Measurements from ENCODE around the gene PPP3CA.
"Not testable (repeated sequence)": the region's sequence is repeated elsewhere in the genome, so short reads cannot be mapped to it uniquely, and the experiment has no call there.

PPP3CA gene

GRCh38 chr4:101187841-101188240 is 159.5 kb downstream of the PPP3CA start:
- no peak for DNase-seq (ENCODE audit: low read depth, low spot score)
- H3K27ac ChIP-seq, result no peak overlapping the region

GRCh38 chr4:101186567-101187184 is 160.7 kb downstream of the PPP3CA start:
- DNase-seq (ENCODE audit: low read depth, low spot score), result no peak

GRCh38 chr4:101184668-101185067 is 162.7 kb downstream of the PPP3CA start:
- peak overlapping the region; percentile 76 for H3K27ac ChIP-seq
- no peak for DNase-seq (ENCODE audit: low read depth, low spot score)

More at GRCh38 chr4:101186567-101187184, 160.7 kb downstream of the PPP3CA start:
- no peak overlapping the region for H3K27ac ChIP-seq

- peak; percentile 40 for DNase-seq (ENCODE audit: low read depth, low spot score)
- peak overlapping the region; percentile 76 for H3K27ac ChIP-seq
Observed at GRCh38 chr4:101183666-101184373, 163.5 kb downstream of the PPP3CA start.

GRCh38 chr4:101183221-101183620 is 164.1 kb downstream of the PPP3CA start:
- peak overlapping the region; percentile 76 for H3K27ac ChIP-seq
- no peak for DNase-seq (ENCODE audit: low read depth, low spot score)

GRCh38 chr4:101182688-101183087 is 164.6 kb downstream of the PPP3CA start:
- peak overlapping the region; percentile 76 for H3K27ac ChIP-seq
- DNase-seq (ENCODE audit: low read depth, low spot score), result not testable (repeated sequence)

GRCh38 chr4:101178731-101179130 is 168.6 kb downstream of the PPP3CA start:
- DNase-seq (ENCODE audit: low read depth, low spot score), result no peak

GRCh38 chr4:101177154-101177553 is 170.2 kb downstream of the PPP3CA start:
- DNase-seq (ENCODE audit: low read depth, low spot score), result no peak
- no peak overlapping the region for H3K27ac ChIP-seq

More at GRCh38 chr4:101178731-101179130, 168.6 kb downstream of the PPP3CA start:
- H3K27ac ChIP-seq, result no peak overlapping the region

- no peak overlapping the region for H3K27ac ChIP-seq
- no peak for DNase-seq (ENCODE audit: low read depth, low spot score)
Observed at GRCh38 chr4:101175896-101176676, 171.2 kb downstream of the PPP3CA start.

- no peak for DNase-seq (ENCODE audit: low read depth, low spot score)
- no peak overlapping the region for H3K27ac ChIP-seq
Observed at GRCh38 chr4:101174679-101175345, 172.5 kb downstream of the PPP3CA start.

- no peak overlapping the region for H3K27ac ChIP-seq
- DNase-seq (ENCODE audit: low read depth, low spot score), result no peak
Observed at GRCh38 chr4:101172369-101172768, 175.0 kb downstream of the PPP3CA start.

GRCh38 chr4:101171747-101172146 is 175.6 kb downstream of the PPP3CA start:
- H3K27ac ChIP-seq, result no peak overlapping the region
- DNase-seq (ENCODE audit: low read depth, low spot score), result no peak

GRCh38 chr4:101169044-101170014 is 178.0 kb downstream of the PPP3CA start:
- H3K27ac ChIP-seq, result no peak overlapping the region
- peak; percentile 24 for DNase-seq (ENCODE audit: low read depth, low spot score)

GRCh38 chr4:101163936-101164335 is 183.4 kb downstream of the PPP3CA start:
- no peak for DNase-seq (ENCODE audit: low read depth, low spot score)
- H3K27ac ChIP-seq, result peak overlapping the region; percentile 57

- no peak for DNase-seq (ENCODE audit: low read depth, low spot score)
- no peak overlapping the region for H3K27ac ChIP-seq
Observed at GRCh38 chr4:101162990-101163380, 184.3 kb downstream of the PPP3CA start.

GRCh38 chr4:101160792-101161592 is 186.3 kb downstream of the PPP3CA start:
- H3K27ac ChIP-seq, result peak overlapping the region; percentile 36
- DNase-seq (ENCODE audit: low read depth, low spot score), result peak; percentile 54

GRCh38 chr4:101158507-101158906 is 188.8 kb downstream of the PPP3CA start:
- no peak overlapping the region for H3K27ac ChIP-seq
- DNase-seq (ENCODE audit: low read depth, low spot score), result no peak

- H3K27ac ChIP-seq, result no peak overlapping the region
Observed at GRCh38 chr4:101158134-101158482, 189.2 kb downstream of the PPP3CA start.

More at GRCh38 chr4:101158134-101158482, 189.2 kb downstream of the PPP3CA start:
- DNase-seq (ENCODE audit: low read depth, low spot score), result no peak

All from epithelial cell of prostate (primary cell).